HepG2 (cell line): ENCODE results near the gene SGTB. TPM values are rescaled to one million over a fixed set of nuclear protein-coding genes. Genes with fewer than 3 reads are reported as not detected.

Experiments used
- ATAC-seq: fragments of 200-7000 bp; cut with Tn5 transposase; 3 replicates; pipeline ENCODE4 v1.9.1; 2020; ENCODE audit warnings: mild to moderate bottlenecking, moderate library complexity
- BruUV-seq: library from RNA; stranded (reverse); fragments of 400-500 nt; replicated peaks from 2 replicates; lab custom pipeline; 2021; lab: Mats Ljungman, UMichigan
- CTCF ChIA-PET: fragments of 300-600 bp; formaldehyde crosslinking; extraction: SDS; loops from one replicate; lab custom pipeline; 2021; ENCODE audit warnings: low total read pairs, inconsistent platforms, low intra/inter-chr PET ratio; lab: Yijun Ruan, JAX
- POLR2A ChIA-PET: fragments of 350-600 bp; sonication (Branson Sonifier 250); formaldehyde crosslinking; loops from one replicate; lab custom pipeline; 2020; ENCODE audit warnings: antibody characterized with exemption, inconsistent platforms; lab: Yijun Ruan, JAX
- DNase-seq: peaks from one replicate; pipeline ENCODE4 v3.0.0-alpha.2; 2015; ENCODE audit warnings: low spot score
- FAIRE-seq: peaks from 3 replicates; lab custom pipeline; 2011; peaks lifted over from hg19 to GRCh38; lab: Jason Lieb, UNC
- H2AFZ ChIP-seq: one replicate; pipeline ENCODE4 v1.6.1; 2011; ENCODE audit warnings: low read length, inconsistent platforms
- H3K27ac ChIP-seq: fragments of 300-600 bp; 3 replicates; pipeline ENCODE4 v1.8.0; 2011; ENCODE audit warnings: mixed run types, mild to moderate bottlenecking, mixed read lengths, low read length, inconsistent platforms; ENCODE audit not compliant: insufficient read depth; ENCODE audit errors: extremely low read length
- H3K27me3 ChIP-seq, 2 experiments: fragments of 200-600 bp in 1 of 2; 2 replicates in 1 of 2; 3 replicates in 1 of 2; pipeline versions ENCODE4 v1.6.0 to v1.8.0; 2011; ENCODE audit warnings: low read length in 2 of 2, mild to moderate bottlenecking in 2 of 2, moderate library complexity in 2 of 2, inconsistent platforms in 1 of 2; ENCODE audit not compliant: insufficient read depth in 2 of 2, control insufficient read depth in 1 of 2
- H3K36me3 ChIP-seq, 2 experiments: fragments of 200-600 bp in 1 of 2; replicated peaks in 1 of 2; 2 replicates in 1 of 2; 3 replicates in 1 of 2; pipeline versions ENCODE4 v1.5.1 to v1.8.0; 2011; ENCODE audit warnings: low read length in 2 of 2, inconsistent platforms in 1 of 2; ENCODE audit not compliant: insufficient read depth in 2 of 2, control insufficient read depth in 1 of 2
- H3K4me1 ChIP-seq: 2 replicates; pipeline ENCODE4 v1.5.1; 2012; ENCODE audit warnings: low read length, inconsistent platforms; ENCODE audit not compliant: insufficient read depth
- H3K4me2 ChIP-seq: 2 replicates; pipeline ENCODE4 v1.6.0; 2011; ENCODE audit warnings: low read depth, low read length, inconsistent platforms
- H3K4me3 ChIP-seq, 3 experiments: fragments of 200-600 bp in 1 of 3; sonication (generic), shearing (Covaris generic) in 1 of 3; replicated peaks in 1 of 3; 2 replicates each; pipeline ENCODE4 v1.5.1; 2011 to 2016; ENCODE audit warnings: low read length in 3 of 3, inconsistent platforms in 2 of 3, low read depth in 2 of 3, mild to moderate bottlenecking in 2 of 3, control low read depth in 1 of 3, mixed read lengths in 1 of 3; ENCODE audit not compliant: insufficient read depth in 1 of 3
- H3K79me2 ChIP-seq: one replicate; pipeline ENCODE4 v1.6.1; 2011; ENCODE audit warnings: low read length, inconsistent platforms; ENCODE audit not compliant: insufficient read depth
- H3K9ac ChIP-seq: 2 replicates; pipeline ENCODE4 v1.6.0; 2011; ENCODE audit warnings: mild to moderate bottlenecking, low read depth, low read length, inconsistent platforms; ENCODE audit not compliant: insufficient read depth
- H3K9me3 ChIP-seq: 2 replicates; pipeline ENCODE4 v1.5.1; 2012; ENCODE audit warnings: mild to moderate bottlenecking, low read length
- H4K20me1 ChIP-seq: 2 replicates; pipeline ENCODE4 v1.6.0; 2011; ENCODE audit warnings: inconsistent platforms, mild to moderate bottlenecking, low read length, moderate library complexity; ENCODE audit not compliant: insufficient read depth
- ERF ChIP-seq: IDR thresholded peaks from 2 replicates; pipeline ENCODE4 v1.6.1; 2018; ENCODE audit warnings: missing biosample characterization, missing genetic modification reagents
- JUN ChIP-seq: sonication (generic); formaldehyde crosslinking; IDR thresholded peaks from 2 replicates; pipeline ENCODE4 v1.4.0; 2020; ENCODE audit warnings: mild to moderate bottlenecking, missing genetic modification reagents
- KLF16 ChIP-seq, 2 experiments: sonication (generic) in 1 of 2; formaldehyde crosslinking in 1 of 2; IDR thresholded peaks; 2 replicates each; pipeline versions ENCODE4 v1.6.1 to v1.8.0; 2016 to 2023; ENCODE audit warnings: missing genetic modification reagents in 2 of 2, missing compliant biosample characterization in 1 of 2
- MAFF ChIP-seq: IDR thresholded peaks from 2 replicates; pipeline ENCODE4 v1.6.1; 2011; ENCODE audit warnings: low read depth, low read length, improper control_type of control experiment
- MAFK ChIP-seq, 2 experiments: IDR thresholded peaks in 1 of 2; conservative IDR thresholded peaks in 1 of 2; 2 replicates each; pipeline ENCODE4 v1.6.1; 2011; ENCODE audit warnings: improper control_type of control experiment in 2 of 2, low read length in 2 of 2
- NCOA1 ChIP-seq: sonication (generic); formaldehyde crosslinking; IDR thresholded peaks from 2 replicates; pipeline ENCODE4 v1.9.0; 2021; ENCODE audit warnings: missing genetic modification reagents
- PAF1 ChIP-seq: IDR thresholded peaks from 2 replicates; pipeline ENCODE4 v1.6.1; 2016; ENCODE audit warnings: missing genetic modification reagents, missing compliant biosample characterization
- RORA ChIP-seq: sonication (generic); formaldehyde crosslinking; IDR thresholded peaks from 2 replicates; pipeline ENCODE4 v1.5.0; 2020; ENCODE audit warnings: mild to moderate bottlenecking, missing genetic modification reagents, moderate library complexity
- TP53 ChIP-seq: sonication (generic); formaldehyde crosslinking; conservative IDR thresholded peaks from 2 replicates; pipeline ENCODE4 v1.4.0; 2020; ENCODE audit warnings: missing genetic modification reagents
- ZNF275 ChIP-seq: sonication (generic); formaldehyde crosslinking; IDR thresholded peaks from 2 replicates; pipeline ENCODE4 v1.8.0; 2022; ENCODE audit warnings: missing genetic modification reagents, mild to moderate bottlenecking, inconsistent platforms, borderline replicate concordance
- ZNF350 ChIP-seq: sonication (generic); formaldehyde crosslinking; IDR thresholded peaks from 2 replicates; pipeline ENCODE4 v1.4.0; 2020; ENCODE audit warnings: mild to moderate bottlenecking, low read depth, missing genetic modification reagents, borderline replicate concordance
- ZNF460 ChIP-seq: sonication (generic); formaldehyde crosslinking; IDR thresholded peaks from 2 replicates; pipeline ENCODE4 v1.5.1; 2020; ENCODE audit warnings: missing genetic modification reagents, mild to moderate bottlenecking, borderline replicate concordance
- ZNF468 ChIP-seq: sonication (generic); formaldehyde crosslinking; IDR thresholded peaks from 2 replicates; pipeline ENCODE4 v1.8.0; 2022; ENCODE audit warnings: mild to moderate bottlenecking, moderate library complexity, missing genetic modification reagents
- ZNF839 ChIP-seq: sonication (generic); formaldehyde crosslinking; IDR thresholded peaks from 2 replicates; pipeline ENCODE4 v1.4.0; 2020; ENCODE audit warnings: missing genetic modification reagents, mild to moderate bottlenecking, borderline replicate concordance
- WGBS: methylation state at CpG from one replicate; pipeline ENCODE4 v1.1.6; 2017; ENCODE audit warnings: low lambda C conversion rate; 5-methylcytosine and 5-hydroxymethylcytosine counted together
- in situ Hi-C: cut with HindIII; loops from 2 replicates; pipeline ENCODE4 v1.10.0; 2017; ENCODE audit warnings: low pct_unique_long_range_greater_than_20kb; ENCODE audit not compliant: extremely low pct_ligation_motif_present
- intact Hi-C: fragments of 100-400 bp; cut with micrococcal nuclease; formaldehyde crosslinking; loops from one replicate; pipeline ENCODE4 v1.10.0; 2022; ENCODE audit not compliant: unreplicated experiment
- polyA plus RNA-seq, 8 experiments: library from polyadenylated mRNA; depleted of rRNA in 3 of 8; stranded (reverse) in 7 of 8; unstranded in 1 of 8; fragments of >200 nt; fragmentation: Illumina TruSeq in 4 of 8; extraction: Trizol in 4 of 8; gene quantifications; 2 replicates each; pipeline versions ENCODE4 v1.2.1 to v1.2.3, GENCODE V29; 2011 to 2016; ENCODE audit warnings: low read depth in 4 of 8, missing spikeins in 1 of 8, mixed read lengths in 1 of 8; ENCODE audit not compliant: insufficient read depth in 1 of 8
- total RNA-seq, 5 experiments: library from RNA; depleted of rRNA; stranded (reverse); fragments of >200 nt; fragmentation: Illumina TruSeq; extraction: Trizol; gene quantifications; 2 replicates each; pipeline ENCODE4 v1.2.3, GENCODE V29; 2016; ENCODE audit warnings: low read depth in 1 of 5

The SGTB gene
- total and polyA plus RNA-seq, 2 of the 13 experiments (the other 11 are each of a cell fraction or from before 2014, with no cell fraction given): 5.2 to 11.2 TPM

GRCh38 chr5:65730910-65731309 is 9.0 kb upstream of the SGTB start:
- Histone ChIP-seq H3K79me2 (peaks cover 47% of the 10 kb centered on the region), H3K9me3 (no peaks in the 10 kb centered on the region), H3K4me1 (peaks cover 13% of the 10 kb centered on the region), H3K27me3 (no peaks in the 10 kb centered on the region; a peak in 1 of 5 replicates), H3K9ac (no peak overlapping the region), H3K27ac (no peak overlapping the region), H4K20me1 (no peaks in the 10 kb centered on the region), H2AFZ (no peak overlapping the region), H3K36me3 (no peaks in the 10 kb centered on the region), H3K4me3 (no peak overlapping the region), H3K4me2 (no peak overlapping the region)
- CTCF ChIA-PET: no interaction called here
- 97% methylated on average over 2 of the region's 2 CpGs for WGBS
- POLR2A ChIA-PET: no interaction called here
- intact Hi-C loops: no loop called here
- ATAC-seq (no peak), DNase-seq (no peak), FAIRE-seq (no peak)
- in situ Hi-C loops: no loop called here
- no TSS peak for BruUV-seq
- TF ChIP-seq MAFK (conservative IDR thresholded peaks at IDR 0.05 in 1 of 2, IDR thresholded peaks at IDR 0.05 in 1 of 2; ENCODE audit: low read length in 2 of 2) (peak; percentile 40 to 55; a peak in 3 of 4 replicates), ERF (CRISPR knock-in tag) (no peak), MAFF (peak; percentile 45; the same call in 1 of the 2 replicates)

- peaks cover 55% of the 10 kb centered on the region for H3K79me2 ChIP-seq
- intact Hi-C loops: loop anchor here (10.0 kb wide), 1 partner anchor 417 kb away; the partner anchor contains the start of gene SREK1
- FAIRE-seq: no peak
Measured at GRCh38 chr5:65728218-65728617, 6.3 kb upstream of the SGTB start.

More at GRCh38 chr5:65728218-65728617, 6.3 kb upstream of the SGTB start:
- CTCF ChIA-PET: no interaction called here
- Histone ChIP-seq H3K4me1 (peaks cover 39% of the 10 kb centered on the region), H3K9me3 (no peaks in the 10 kb centered on the region), H3K9ac (no peak overlapping the region), H3K36me3 (no peaks in the 10 kb centered on the region), H3K4me2 (no peak overlapping the region), H4K20me1 (no peaks in the 10 kb centered on the region), H3K27me3 (no peaks in the 10 kb centered on the region), H3K4me3 (no peak overlapping the region), H3K27ac (no peak overlapping the region), H2AFZ (no peak overlapping the region)
- no TSS peak for BruUV-seq
- TF ChIP-seq ZNF839 (CRISPR knock-in tag) (no peak), ZNF468 (CRISPR knock-in tag) (no peak), ZNF460 (CRISPR knock-in tag) (no peak), NCOA1 (CRISPR knock-in tag) (no peak), ZNF350 (no peak), RORA (CRISPR knock-in tag) (no peak), PAF1 (no peak), TP53 (CRISPR knock-in tag) (no peak), ZNF275 (no peak), KLF16 (CRISPR knock-in tag; IDR thresholded peaks at IDR 0.05) (no peak), JUN (CRISPR knock-in tag) (no peak)
- ATAC-seq (no peak), DNase-seq (no peak)
- WGBS: 95% methylated on average over 1 of the region's 1 CpG
- in situ Hi-C loops: no loop called here
- POLR2A ChIA-PET: no interaction called here
